Measurements from ENCODE around the gene PRR19. TPM values are rescaled to one million over a fixed set of nuclear protein-coding genes. Genes with fewer than 3 reads are reported as not detected.

PRR19 gene
- total RNA-seq, 1 donor from 2014 or later: 1.3 TPM

- Mint-ChIP-seq H3K36me3 (ENCODE audit: low read depth, unreplicated experiment) (no peaks in the 10 kb centered on the region), H3K4me3 (ENCODE audit: unreplicated experiment) (peak overlapping the region; percentile 89), H3K9me3 (ENCODE audit: unreplicated experiment) (peaks cover 2% of the 10 kb centered on the region), H3K27ac (ENCODE audit: unreplicated experiment) (peak overlapping the region; percentile 69), H3K27me3 (ENCODE audit: low read depth, unreplicated experiment) (peaks cover 38% of the 10 kb centered on the region), H3K4me1 (ENCODE audit: low read depth, unreplicated experiment) (peaks cover 12% of the 10 kb centered on the region)
- Histone ChIP-seq H3K4me3 (ENCODE audit: insufficient read depth, low read depth, low read length) (no peak overlapping the region), H3K4me1 (ENCODE audit: insufficient read depth, low read length) (peaks cover 10% of the 10 kb centered on the region), H4K20me1 (ENCODE audit: insufficient read depth, low read length) (peaks cover 33% of the 10 kb centered on the region), H3K79me2 (ENCODE audit: insufficient read depth, low read length) (peaks cover 40% of the 10 kb centered on the region), H3K36me3 (ENCODE audit: insufficient read depth, low read length) (no peaks in the 10 kb centered on the region), H3K9me3 (ENCODE audit: insufficient read depth, low read depth, low read length) (no peaks in the 10 kb centered on the region), H3K27me3 (ENCODE audit: insufficient read depth, low read length) (peaks cover 25% of the 10 kb centered on the region), H2AFZ (ENCODE audit: low read depth, low read length) (peak overlapping the region; percentile 43), H3K4me2 (ENCODE audit: low read length) (peak overlapping the region; percentile 96), H3K27ac (ENCODE audit: low read depth, low read length) (no peak overlapping the region), H3K9ac (ENCODE audit: low read length) (peak overlapping the region; percentile 21)
- TF ChIP-seq EZH2 (IDR thresholded peaks at IDR 0.05; ENCODE audit: insufficient read depth, low read length) (peak; percentile 73), CTCF (IDR thresholded peaks at IDR 0.05; ENCODE audit: insufficient read depth, low read depth, low read length) (no peak)
- FAIRE-seq (no peak), DNase-seq (ENCODE audit: low read depth) (no peak)
Observed at GRCh38 chr19:42324655-42325307, 22.8 kb downstream of the PRR19 start.

GRCh38 chr19:42325308-42325895 is 23.5 kb downstream of the PRR19 start, which contains the start of gene MEGF8:
MEGF8 (plus strand) TSS chr19:42325635; CDS start chr19:42326244, 609 bp downstream.
- H3K4me3 Mint-ChIP-seq (ENCODE audit: unreplicated experiment): peak within 1 kb of the TSS; percentile 89
- FAIRE-seq (peak; percentile 98), DNase-seq (ENCODE audit: low read depth) (peak; percentile 96)
- Histone ChIP-seq H3K79me2 (ENCODE audit: insufficient read depth, low read length) (peaks cover 43% of the 10 kb centered on the region), H2AFZ (ENCODE audit: low read depth, low read length) (peak within 1 kb of the TSS; percentile 76), H3K27ac (ENCODE audit: low read depth, low read length) (peak within 1 kb of the TSS; percentile 54), H3K4me1 (ENCODE audit: insufficient read depth, low read length) (peaks cover 10% of the 10 kb centered on the region), H3K9me3 (ENCODE audit: insufficient read depth, low read depth, low read length) (no peaks in the 10 kb centered on the region), H3K9ac (ENCODE audit: low read length) (peak within 1 kb of the TSS; percentile 85), H3K4me2 (ENCODE audit: low read length) (peak within 1 kb of the TSS; percentile 96), H3K36me3 (ENCODE audit: insufficient read depth, low read length) (no peaks in the 10 kb centered on the region), H4K20me1 (ENCODE audit: insufficient read depth, low read length) (peaks cover 39% of the 10 kb centered on the region), H3K27me3 (ENCODE audit: insufficient read depth, low read length) (peaks cover 23% of the 10 kb centered on the region), H3K4me3 (ENCODE audit: insufficient read depth, low read depth, low read length) (peak within 1 kb of the TSS; percentile 69)
- no peaks in the 10 kb centered on the region for H3K36me3 Mint-ChIP-seq (ENCODE audit: low read depth, unreplicated experiment)
- peaks cover 17% of the 10 kb centered on the region for H3K4me1 Mint-ChIP-seq (ENCODE audit: low read depth, unreplicated experiment)
- TF ChIP-seq CTCF (IDR thresholded peaks at IDR 0.05; ENCODE audit: insufficient read depth, low read depth, low read length) (peak; percentile 94), EZH2 (IDR thresholded peaks at IDR 0.05; ENCODE audit: insufficient read depth, low read length) (no peak)
- peak within 1 kb of the TSS; percentile 69 for H3K27ac Mint-ChIP-seq (ENCODE audit: unreplicated experiment)
- H3K27me3 Mint-ChIP-seq (ENCODE audit: low read depth, unreplicated experiment): peaks cover 33% of the 10 kb centered on the region
- peaks cover 2% of the 10 kb centered on the region for H3K9me3 Mint-ChIP-seq (ENCODE audit: unreplicated experiment)
